GM21786 (cell line): Measurements from ENCODE around the gene SYP.
"Not testable (repeated sequence)": the region's sequence is repeated elsewhere in the genome, so short reads cannot be mapped to it uniquely, and the experiment has no call there.

ENCODE experiments used
- ATAC-seq: cut with Tn5 transposase; IDR thresholded peaks from one replicate; pipeline ENCODE4 v1.9.1; 2021; ENCODE audit not compliant: unreplicated experiment

Gene SYP

DNA sequence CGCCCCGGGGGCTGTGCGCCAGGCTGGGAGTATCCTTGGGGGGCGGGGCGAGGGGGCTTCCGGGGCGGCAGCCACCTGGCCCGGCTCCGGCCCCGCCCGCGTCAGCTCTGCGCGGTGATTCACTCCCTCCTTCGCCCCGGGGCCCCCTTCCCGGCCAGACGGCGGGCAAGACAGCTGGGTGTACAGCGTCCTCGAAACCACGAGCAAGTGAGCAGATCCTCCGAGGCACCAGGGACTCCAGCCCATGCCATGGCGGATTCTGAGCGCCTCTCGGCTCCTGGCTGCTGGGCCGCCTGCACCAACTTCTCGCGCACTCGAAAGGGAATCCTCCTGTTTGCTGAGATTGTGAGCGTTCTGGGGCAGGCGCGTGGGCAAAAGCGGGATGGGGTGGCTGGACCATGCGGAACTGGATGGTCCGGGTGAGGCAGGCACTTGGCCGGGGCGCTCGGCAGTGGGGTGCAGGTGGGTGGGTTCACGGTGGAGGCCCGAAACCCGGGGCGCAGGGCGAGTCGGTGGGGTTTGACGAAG is 28.2 kb downstream of the SYP start, which contains the start of gene PLP2:
PLP2 (plus strand) TSS at position 147 of the 528 bp plus-strand sequence; CDS start at position 250, 103 bp downstream.
- ATAC-seq = peak; percentile 23

DNA sequence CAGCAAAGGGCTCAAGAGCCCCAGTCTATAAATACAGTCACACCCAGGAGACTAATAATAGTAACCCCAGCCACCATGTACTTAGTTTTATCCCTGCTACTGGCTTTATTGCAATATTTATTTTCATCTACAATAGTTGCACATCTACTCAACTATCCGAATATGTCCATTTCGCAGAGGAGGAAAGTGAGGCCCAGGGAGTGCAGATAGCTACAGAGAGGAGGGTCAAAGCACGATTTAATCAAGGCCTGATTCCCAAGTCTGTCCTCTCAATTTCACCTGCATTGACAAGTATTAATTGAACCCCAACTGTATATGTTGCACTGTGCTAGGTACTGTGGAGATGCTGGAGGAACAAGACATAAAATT is 32.3 kb downstream of the SYP start:
- no peak for ATAC-seq

DNA sequence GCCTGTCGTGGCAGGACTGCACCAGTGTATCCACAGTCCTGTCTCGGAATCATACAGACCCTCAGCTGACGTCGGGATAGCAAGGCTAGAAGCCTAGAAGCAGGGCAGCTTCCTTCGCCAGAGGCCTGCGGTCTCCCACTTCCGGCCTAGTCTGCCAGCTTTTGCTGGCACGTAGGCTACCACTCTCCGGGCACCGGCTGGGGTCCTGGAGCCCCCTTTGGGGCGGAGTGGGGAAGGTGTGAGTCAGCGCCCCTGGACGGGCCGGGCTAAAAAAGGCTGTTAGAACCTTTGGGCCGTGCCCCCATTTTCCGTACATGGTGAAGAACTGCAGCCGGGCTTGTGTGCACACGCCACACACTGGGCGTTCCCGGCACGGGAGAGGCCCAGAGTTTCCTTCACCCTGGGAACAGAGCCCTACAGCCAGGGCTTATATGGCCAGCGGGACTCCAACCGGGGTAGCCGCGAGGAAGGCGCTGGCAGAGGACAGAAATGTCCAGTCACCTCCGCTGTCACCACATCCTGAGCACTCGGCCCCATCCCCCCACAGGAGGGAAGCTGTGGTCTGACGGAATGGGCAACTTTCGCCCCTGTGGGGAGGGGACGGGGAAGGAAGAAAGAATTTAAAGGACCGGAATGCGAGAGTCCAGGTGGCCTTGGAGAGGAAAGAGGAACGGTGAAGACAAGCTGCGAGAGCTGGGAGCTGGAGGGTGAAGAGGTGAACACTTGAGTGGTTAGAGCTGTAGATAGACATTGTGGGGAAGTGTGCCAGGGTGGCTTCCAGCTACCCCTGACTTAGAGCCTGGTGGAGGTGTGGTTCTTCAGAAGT is 32.9 kb downstream of the SYP start:
- ATAC-seq = peak; percentile 24

DNA sequence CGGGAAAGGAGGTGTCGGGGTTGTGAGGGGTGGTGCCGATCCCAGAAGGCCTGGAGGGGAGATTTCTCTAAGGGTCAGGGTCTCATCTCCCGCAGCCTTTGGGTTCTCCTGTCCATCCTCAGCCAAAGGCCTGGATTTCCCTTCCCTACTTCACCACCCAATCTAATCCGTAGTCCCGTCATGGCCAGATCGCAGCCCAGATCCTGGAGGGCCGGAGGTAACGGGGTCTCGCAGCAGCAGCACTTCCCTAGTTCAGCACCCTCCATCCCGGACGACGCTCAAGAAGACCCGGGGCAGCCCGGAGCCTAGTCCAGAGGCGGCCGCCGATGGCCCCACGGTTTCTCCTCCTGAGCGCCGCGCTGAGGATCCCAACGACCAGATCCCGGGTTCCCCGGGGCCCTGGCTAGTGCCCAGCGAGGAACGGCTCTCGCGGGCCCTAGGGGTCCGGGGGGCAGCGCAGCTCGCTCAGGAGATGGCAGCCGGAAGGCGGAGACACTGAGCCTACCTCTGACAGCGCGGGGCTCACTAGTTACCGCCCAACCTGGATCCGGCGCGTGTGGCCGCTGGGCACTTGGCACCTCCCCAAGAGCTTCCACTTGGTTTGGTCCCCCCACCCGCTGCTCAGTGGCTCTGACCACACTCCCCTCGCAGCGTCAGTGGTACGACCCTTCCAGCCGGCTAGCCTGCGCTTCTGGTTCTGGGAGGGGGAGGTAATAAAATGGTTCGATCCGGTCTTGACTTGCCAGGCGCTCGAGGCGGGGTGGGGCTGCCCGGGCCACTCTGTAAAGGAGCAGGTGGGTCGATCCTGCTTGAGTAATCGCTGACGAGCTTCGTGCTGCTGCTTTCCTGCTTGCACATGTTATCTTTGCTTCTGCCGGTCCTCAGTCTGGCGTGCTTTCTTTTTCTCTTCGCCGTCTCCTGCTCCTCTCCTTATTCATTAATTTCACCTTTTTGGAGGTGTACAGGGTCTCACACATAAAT is 33.8 kb downstream of the SYP start:
- peak; percentile 30 for ATAC-seq

DNA sequence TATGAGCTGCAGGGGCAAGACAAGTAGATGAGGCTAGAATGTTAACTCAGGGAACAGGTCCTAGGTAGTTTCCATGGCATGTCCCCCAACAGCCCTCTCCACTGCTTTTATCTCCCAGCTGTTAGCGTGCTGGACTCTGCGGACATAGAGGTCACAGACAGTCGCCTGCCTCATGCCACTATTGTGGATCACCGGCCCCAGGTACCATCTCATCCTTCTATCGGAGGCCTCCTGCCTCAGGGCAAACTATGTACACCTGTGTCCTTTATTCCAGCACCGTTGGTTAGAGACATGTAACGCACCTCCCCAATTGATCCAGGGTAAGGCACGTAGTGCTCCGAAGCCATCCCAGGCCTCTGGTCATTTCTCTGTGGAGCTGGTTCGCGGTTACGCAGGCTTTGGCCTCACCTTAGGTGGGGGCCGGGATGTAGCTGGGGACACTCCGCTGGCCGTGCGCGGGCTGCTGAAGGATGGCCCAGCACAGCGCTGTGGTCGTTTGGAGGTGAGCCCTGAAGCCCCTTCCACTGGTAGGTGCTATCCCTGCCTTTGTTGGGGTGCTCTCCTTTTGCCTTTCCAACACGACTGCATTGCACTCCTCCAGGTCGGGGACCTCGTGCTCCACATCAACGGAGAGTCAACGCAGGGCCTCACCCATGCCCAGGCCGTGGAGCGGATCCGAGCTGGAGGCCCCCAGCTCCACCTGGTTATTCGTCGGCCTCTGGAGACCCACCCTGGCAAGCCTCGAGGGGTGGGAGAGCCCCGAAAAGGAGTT is 35.2 kb downstream of the SYP start:
- no peak for ATAC-seq

DNA sequence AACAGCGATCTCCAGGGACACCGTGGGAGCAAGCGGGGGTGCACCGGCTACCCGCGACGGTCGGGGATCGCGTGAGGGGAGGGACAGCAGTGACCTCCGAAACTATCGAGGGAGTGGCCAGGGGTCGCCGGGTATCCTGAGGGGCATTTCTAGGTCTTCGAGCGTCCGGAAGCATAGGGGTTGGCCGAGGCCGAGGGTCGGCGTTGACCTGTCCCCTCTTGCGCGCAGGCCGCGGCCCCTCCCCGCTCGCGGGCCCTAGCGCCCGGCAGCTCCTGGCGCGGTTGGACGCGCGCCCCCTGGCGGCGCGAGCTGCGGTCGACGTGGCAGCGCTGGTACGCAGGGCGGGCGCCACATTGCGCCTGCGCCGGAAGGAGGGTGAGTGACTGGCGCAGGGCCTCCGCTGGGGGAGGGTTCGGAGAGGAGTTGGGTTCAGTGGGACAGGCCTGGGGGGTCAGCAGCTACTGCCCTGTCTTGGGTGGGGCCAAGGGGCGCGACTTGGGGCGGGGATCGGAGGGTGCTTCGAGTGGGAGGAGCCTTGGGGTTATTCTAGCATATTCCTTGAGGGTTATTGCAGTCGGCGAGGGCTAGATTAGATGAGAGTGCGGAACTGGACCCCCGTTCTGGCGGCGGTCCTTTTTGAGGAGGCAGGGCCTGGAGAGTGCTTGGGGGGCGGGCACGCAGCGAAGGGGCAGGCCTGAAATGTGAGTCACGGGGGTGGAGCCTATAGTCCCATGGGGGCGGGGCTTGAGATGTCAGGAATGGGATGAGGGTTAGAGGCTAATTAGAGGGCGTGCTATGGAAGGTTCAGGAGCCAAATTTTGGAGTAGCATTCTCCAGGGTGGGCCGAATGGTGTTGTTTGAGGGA is 36.2 kb downstream of the SYP start:
- ATAC-seq = peak; percentile 43

DNA sequence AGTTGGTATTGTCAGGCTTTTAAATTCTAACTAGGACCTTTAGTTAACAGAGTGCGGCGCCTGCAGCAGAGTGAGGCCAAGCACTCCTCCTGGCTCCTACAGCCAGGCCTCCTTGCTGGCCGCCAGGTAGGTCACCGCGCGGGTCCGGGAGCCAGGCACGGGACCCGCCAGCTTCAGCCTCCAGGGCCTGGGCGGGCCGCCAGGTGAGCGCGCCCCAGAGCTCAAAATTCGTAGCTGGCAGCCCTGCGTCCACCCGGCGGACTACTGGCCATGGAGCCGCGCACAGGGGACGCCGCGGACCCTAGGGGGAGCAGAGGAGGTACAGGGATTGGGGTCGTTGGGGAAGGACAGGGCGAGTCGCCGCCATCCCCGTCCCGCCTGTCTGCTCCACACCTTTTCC is 37.4 kb downstream of the SYP start, which contains the start of gene MAGIX:
MAGIX (plus strand) TSS at position 139 of the 400 bp plus-strand sequence; CDS start at position 271, 132 bp downstream.
- no peak for ATAC-seq

DNA sequence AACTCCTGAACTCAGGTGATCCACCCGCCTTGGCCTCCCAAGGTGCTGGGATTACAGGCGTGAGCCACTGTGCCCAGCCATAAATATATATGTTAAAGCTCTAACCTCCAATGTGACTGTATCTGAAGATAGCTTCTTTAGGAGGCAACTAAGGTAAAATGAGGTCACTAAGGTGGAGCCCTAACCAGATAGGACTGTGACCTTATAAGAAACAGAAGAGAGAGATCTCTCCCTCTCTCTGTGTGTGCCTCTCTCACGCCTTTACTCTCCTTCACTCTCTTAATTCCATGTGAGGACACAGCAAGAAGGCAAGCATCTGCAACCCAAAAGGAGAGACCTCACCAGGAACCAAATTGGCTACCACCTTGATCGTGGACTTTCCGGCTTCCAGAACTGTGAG is 38.4 kb downstream of the SYP start:
- no peak for ATAC-seq

DNA sequence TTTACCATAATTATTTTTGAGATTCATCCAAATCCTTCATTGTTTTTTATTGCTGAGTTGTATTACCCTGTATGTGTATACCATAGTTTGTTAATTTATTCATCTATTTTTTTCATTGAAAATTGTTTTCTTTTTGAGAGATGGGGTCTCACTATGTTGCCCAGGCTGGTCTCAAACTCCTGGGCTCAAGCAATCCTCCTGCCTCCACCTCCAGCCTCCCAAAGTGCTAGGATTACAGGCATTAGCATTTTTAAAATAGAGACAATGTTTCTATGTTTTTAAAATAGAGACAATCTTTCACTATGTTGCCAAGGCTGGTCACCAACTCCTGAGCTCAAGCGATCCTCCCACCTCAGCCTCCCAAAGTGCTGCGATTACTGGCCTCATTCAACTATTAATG is 39.1 kb downstream of the SYP start:
- ATAC-seq = no peak

DNA sequence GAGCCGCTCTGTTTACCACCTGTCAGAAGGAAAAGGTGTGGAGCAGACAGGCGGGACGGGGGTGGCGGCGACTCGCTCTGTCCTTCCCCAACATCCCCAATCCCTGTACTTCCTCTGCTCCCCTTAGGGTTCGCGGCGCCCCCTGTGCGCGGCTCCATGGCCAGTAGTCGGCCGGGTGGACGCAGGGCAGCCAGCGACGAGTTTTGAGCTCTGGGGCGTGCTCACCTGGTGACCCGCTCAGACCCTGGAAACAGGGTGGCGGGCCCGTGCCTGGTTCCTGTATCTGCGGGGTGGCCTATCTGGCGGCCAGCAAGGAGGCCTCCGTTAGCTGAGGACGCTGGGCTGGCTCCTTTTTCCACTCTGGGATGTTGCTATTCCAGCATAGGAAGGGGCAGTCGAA is 42.8 kb downstream of the SYP start:
- no peak for ATAC-seq

DNA sequence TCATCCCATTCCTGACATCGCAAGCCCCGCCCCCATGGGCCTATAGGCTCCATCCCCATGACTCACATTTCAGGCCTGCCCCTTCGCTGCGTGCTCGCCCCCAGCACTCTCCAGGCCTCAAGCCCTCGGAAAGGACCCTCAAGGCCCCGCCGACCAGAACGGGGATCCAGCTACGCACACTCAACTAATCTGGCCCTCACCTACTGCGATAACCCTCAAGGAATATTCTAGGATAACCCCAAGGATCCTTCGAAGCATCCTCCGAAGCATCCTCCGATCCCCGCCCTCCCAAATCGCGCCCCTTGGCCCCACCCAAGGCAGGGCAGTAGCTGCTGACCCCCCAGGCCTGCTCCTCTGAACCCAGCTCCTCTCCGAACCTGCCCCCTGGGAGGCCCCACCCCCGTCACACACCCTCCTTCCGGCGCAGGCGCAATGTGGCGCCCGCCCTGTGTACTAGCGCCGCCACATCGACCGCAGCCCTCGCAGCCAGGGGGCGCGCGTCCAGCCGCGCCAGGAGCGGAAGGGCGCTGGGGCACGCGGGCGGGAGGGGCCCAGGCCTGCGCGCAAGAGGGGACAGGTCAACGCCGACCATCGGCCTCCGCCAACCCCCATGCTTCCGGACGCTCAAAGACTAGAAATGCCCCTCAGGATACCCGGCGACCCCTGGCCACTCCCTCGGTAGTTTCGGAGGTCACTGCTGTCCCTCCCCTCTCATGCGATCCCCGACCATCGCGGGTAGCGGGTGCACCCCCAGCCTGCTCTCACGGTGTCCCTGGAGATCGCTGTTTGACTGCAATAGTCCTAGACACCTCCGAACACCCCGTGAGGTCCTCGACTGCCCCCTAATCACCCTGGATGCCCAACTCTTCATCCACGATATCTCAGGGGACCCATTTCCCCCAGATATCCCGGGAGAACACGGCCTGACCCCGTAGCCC is 43.8 kb downstream of the SYP start:
- peak; percentile 79 for ATAC-seq

DNA sequence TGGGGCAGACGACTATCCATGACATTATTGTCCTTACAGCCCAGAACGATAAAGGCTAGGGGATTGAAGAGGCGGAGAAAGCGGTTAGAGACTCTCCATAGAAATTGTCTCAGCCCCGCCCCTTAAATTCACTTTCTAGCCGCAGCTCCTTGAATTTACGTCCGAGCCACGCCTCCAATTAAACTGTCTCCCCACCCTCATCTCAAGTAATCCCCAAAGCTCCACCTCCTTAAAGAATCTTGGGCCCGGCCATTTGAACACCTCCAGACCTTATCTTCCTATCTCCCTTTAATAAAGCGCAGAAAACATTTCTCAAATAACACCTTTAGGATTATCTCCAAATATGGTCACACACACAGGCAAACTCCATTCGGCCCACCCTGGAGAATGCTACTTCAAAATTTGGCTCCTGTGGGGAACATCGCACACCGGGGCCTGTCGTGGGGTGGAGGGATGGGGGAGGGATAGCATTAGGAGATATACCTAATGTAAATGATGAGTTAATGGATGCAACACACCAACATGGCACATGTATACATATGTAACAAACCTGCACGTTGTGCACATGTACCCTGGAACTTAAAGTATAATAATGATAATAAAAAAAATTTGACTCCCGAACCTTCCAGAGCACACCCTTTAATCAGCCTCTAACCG is 44.6 kb downstream of the SYP start:
- no peak for ATAC-seq

DNA sequence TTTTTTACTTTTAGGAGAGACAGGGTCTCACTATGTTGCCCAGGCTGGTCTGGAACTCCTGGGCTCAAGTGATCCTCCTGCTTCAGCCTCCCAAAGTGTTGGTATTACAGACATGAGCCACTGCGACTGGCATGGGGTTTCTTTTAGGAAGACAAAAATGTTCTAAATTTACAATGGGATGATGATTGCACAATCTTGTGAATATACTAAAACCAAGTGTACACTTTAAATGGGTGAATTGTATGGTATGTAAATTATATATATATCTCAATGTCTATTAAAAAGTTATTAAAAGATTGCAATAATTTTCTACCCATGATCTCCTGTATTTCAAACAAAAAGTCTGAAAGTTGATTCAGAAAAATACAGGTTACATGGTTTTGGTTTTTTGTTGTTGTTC is 46.5 kb downstream of the SYP start:
- ATAC-seq = no peak

DNA sequence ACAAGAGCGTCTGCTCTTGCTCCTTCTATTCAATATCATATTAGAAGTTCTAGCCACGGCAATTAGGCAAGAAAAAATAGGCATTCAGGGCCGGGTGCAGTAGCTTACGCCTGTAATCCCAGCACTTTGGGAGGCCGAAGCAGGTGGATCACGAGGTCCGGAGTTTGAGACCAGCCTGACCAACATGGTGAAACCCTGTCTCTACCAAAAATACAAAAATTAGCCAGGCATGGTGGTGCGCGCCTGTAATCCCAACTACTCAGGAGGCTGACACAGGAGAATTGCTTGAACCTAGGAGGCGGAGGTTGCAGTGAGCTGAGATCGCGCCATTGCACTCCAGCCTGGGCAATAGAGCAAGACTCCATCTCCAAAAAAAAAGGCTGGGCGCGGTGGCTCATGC is 50.7 kb downstream of the SYP start:
- not testable (repeated sequence) for ATAC-seq

DNA sequence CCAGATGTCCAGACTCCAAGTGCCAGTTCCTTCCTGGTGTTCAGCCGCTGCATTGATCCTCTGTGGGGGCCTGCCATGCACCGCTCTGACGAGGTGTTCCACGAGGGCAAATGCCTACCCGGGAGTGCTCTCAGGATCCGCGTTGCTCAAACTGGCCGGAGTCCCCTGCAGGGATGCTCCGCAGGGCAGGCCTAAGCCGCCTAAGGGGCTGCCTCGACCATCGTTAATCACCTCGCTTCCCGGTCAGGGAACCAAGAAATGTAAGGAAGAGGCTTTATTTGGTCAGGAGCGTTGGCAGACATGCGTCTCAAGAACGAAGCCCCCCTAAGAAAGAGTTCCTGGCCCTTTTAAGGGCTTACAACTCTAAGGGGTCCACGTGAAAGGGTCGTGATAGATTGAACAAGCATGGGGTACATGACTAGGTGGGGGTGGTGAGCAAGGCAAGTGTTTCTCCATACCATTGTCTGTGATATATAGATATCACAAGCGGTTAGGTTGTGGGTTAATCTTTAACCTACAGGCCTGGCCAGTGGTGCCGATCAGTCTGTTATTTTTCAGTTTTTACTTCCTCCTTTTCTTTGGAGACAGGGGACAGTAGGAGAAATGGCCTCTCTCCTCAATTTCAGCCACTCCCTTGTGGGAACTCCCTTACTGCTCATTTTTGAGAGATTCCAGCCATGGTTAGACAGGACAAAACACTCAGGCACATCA is 51.4 kb downstream of the SYP start:
- not testable (repeated sequence) for ATAC-seq

DNA sequence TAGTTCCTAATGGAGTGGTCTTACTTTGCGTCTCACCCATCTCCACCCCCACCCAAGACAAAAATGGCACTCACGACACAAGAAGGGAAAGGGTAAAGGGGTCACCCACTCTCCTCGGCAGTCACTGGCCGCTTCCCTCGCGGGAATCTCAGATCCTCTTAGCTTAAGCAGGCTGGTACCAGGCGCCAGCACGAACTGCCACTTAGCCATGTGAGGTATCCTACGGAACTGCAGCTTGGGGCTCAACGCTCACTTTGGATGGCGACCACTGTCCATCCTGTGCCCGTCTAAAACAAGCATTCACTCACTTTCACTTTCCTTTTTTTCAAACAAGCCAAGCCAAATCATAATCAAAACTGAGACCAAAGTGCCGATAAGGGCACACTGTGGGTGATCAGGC is 52.1 kb downstream of the SYP start:
- no peak for ATAC-seq

DNA sequence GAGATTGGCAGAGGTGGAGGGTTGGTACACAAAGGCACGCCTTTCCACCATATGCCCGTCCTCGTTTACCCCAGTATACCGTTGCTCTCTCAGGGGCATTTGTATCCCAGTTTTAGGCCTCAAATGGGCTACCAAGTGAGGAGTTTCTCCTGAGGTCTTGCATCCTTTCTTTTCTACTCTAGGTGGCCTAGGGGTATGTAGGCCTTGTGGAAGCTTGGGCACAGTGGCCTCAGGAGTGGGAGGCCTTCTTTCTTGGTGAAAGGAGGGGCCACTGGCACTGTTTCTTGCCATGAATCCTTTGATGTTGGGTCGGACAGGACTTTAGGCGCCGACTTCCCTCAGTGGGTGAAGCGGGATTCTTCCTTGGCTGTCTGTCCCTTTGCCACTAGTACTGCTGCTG is 52.7 kb downstream of the SYP start:
- ATAC-seq = no peak
